ENCODE measurements around the gene SRP68. TPM values are rescaled to one million over a fixed set of nuclear protein-coding genes. Genes with fewer than 3 reads are reported as not detected.

Gene SRP68
- total and polyA plus RNA-seq, 2 of the 8 experiments (the other 6 are each of a cell fraction or from before 2014, with no cell fraction given) = 57.7 to 83.5 TPM

GRCh38 chr17:76063875-76064546 lies 8.3 kb downstream of the SRP68 start:
- H2BK12ac ChIP-seq (ENCODE audit: low read depth, low read length) = no peak overlapping the region
- no peak overlapping the region for H3K4me3 ChIP-seq (ENCODE audit: extremely low read depth in 1 of 4, insufficient read depth in 2 of 4, low read depth in 3 of 4, low read length in 4 of 4)
- no peaks in the 10 kb centered on the region for H3K79me1 ChIP-seq (ENCODE audit: low read depth, low read length)
- H3K9me3 ChIP-seq (ENCODE audit: insufficient read depth in 2 of 2, low read depth in 1 of 2, low read length in 1 of 2) = no peaks in the 10 kb centered on the region
- H3K4me2 ChIP-seq (ENCODE audit: insufficient read depth in 1 of 2, low read depth in 2 of 2, low read length in 2 of 2) = no peak overlapping the region
- no peak overlapping the region for H3K56ac ChIP-seq (replicated peaks; ENCODE audit: insufficient read length, low read depth, low read length)
- peaks cover 0 to 4% of the 10 kb centered on the region in 2 experiments; a peak in 2 of 4 replicates for H3K79me2 ChIP-seq (ENCODE audit: control insufficient read depth in 1 of 2, insufficient read depth in 2 of 2, low read length in 2 of 2)
- no peak overlapping the region for H2AK5ac ChIP-seq (ENCODE audit: low read depth, low read length)
- CTCF ChIA-PET (ENCODE audit: partially characterized antibody) = interaction anchor here (0.6 to 2.4 kb wide), 7 partner anchors 15 to 259 kb away, joined by 3 to 14 read pairs (median 3); no protein-coding TSS in a partner anchor
- H4K91ac ChIP-seq (replicated peaks; ENCODE audit: insufficient read length, low read length) = no peak overlapping the region
- H3K4ac ChIP-seq (replicated peaks; ENCODE audit: insufficient read length, low read depth, low read length) = no peak overlapping the region
- peaks cover 36 to 70% (median 55%) of the 10 kb centered on the region in 4 experiments for H3K36me3 ChIP-seq (ENCODE audit: control insufficient read depth in 2 of 4, insufficient read depth in 4 of 4, low read length in 3 of 4)
- no peak overlapping the region for H2BK20ac ChIP-seq (ENCODE audit: low read length)
- no peak overlapping the region for H4K5ac ChIP-seq (ENCODE audit: insufficient read length, low read depth, low read length)
- H2AFZ ChIP-seq (ENCODE audit: low read length) = no peak overlapping the region
- H2BK120ac ChIP-seq (replicated peaks; ENCODE audit: low read depth, low read length) = no peak overlapping the region
- peaks cover 0 to 2% of the 10 kb centered on the region in 2 experiments for H4K20me1 ChIP-seq (replicated peaks in 1 of 2; ENCODE audit: control insufficient read depth in 1 of 2, insufficient read depth in 2 of 2, low read length in 2 of 2)
- no peaks in the 10 kb centered on the region for H3K27me3 ChIP-seq (replicated peaks in 1 of 4; ENCODE audit: control insufficient read depth in 3 of 4, extremely low read depth in 1 of 4, insufficient read depth in 3 of 4, low read length in 3 of 4)
- no peaks in the 10 kb centered on the region for H3K4me1 ChIP-seq (replicated peaks in 1 of 4; ENCODE audit: control insufficient read depth in 3 of 4, insufficient read depth in 4 of 4, low read length in 3 of 4)
- POLR2A ChIA-PET (ENCODE audit: partially characterized antibody) = interaction anchor here (1.5 to 1.7 kb wide), 2 partner anchors 8 to 17 kb away, joined by 6 to 7 read pairs; partner anchors contain the start of gene SRP68
- no peak overlapping the region for H2BK5ac ChIP-seq (ENCODE audit: low read depth, low read length)
- H2BK15ac ChIP-seq (ENCODE audit: low read length) = no peak overlapping the region
- H3K23me2 ChIP-seq (ENCODE audit: low read depth, low read length) = no peaks in the 10 kb centered on the region
- H3K27ac ChIP-seq (ENCODE audit: low read depth, low read length) = no peak overlapping the region
- H3K9ac ChIP-seq (replicated peaks in 1 of 4; ENCODE audit: extremely low read depth in 1 of 4, low read depth in 3 of 4, low read length in 3 of 4) = no peak overlapping the region
- 95% methylated on average over 15 of the region's 15 CpGs; no CpG with 5 or more reads in 1 of the 2 experiments for WGBS, 2 experiments (ENCODE audit: extremely low coverage in 1 of 2, insufficient coverage in 1 of 2, insufficient read length in 1 of 2, insufficient replicate concordance in 2 of 2, low coverage in 1 of 2, low lambda C conversion rate in 2 of 2, missing lambda C conversion rate in 1 of 2)
- FAIRE-seq (no peak), DNase-seq (ENCODE audit: low read depth in 1 of 2, low spot score in 2 of 2) (no peak)
- H4K8ac ChIP-seq (ENCODE audit: extremely low read depth, insufficient read depth, low read length) = no peak overlapping the region
- H3K23ac ChIP-seq (ENCODE audit: insufficient read length) = no peak overlapping the region
- H3K14ac ChIP-seq (ENCODE audit: insufficient read length) = no peak overlapping the region
- no peak overlapping the region for H3K18ac ChIP-seq (ENCODE audit: extremely low read depth, low read length)
- TF ChIP-seq RAD21 (IDR thresholded peaks at IDR 0.05 in 1 of 2, conservative IDR thresholded peaks at IDR 0.05 in 1 of 2; ENCODE audit: low read depth in 2 of 2, low read length in 2 of 2) (no peak), KDM1A (IDR thresholded peaks at IDR 0.05; ENCODE audit: borderline replicate concordance, low read length) (no peak)

Measured in H1 (cell line).